Measurements from ENCODE around the gene FARP2. TPM values are rescaled to one million over a fixed set of nuclear protein-coding genes. Genes with fewer than 3 reads are reported as not detected.
"Not testable (repeated sequence)": the region's sequence is repeated elsewhere in the genome, so short reads cannot be mapped to it uniquely, and the experiment has no call there.

FARP2 gene
- total RNA-seq, 1 experiment from 2014 or later = 36.3 TPM

GRCh38 chr2:241393524-241394196 lies 37.6 kb downstream of the FARP2 start:
- in situ Hi-C loops (cut with HindIII; ENCODE audit: low sequenced_read_pairs) = no loop called here
- no peak for DNase-seq (ENCODE audit: low spot score)

GRCh38 chr2:241396809-241397208 lies 40.7 kb downstream of the FARP2 start:
- DNase-seq (ENCODE audit: low spot score); in situ Hi-C loops (cut with HindIII; ENCODE audit: low sequenced_read_pairs): not testable (repeated sequence)

GRCh38 chr2:241399941-241400922 lies 44.1 kb downstream of the FARP2 start:
- DNase-seq (ENCODE audit: low spot score) = peak; percentile 86
- in situ Hi-C loops (cut with HindIII; ENCODE audit: low sequenced_read_pairs) = no loop called here

- in situ Hi-C loops (cut with HindIII; ENCODE audit: low sequenced_read_pairs) = no loop called here
These were observed 52.8 kb downstream of the FARP2 start for GRCh38 chr2:241408849-241409248.

GRCh38 chr2:241410739-241411176 lies 54.7 kb downstream of the FARP2 start:
- in situ Hi-C loops (cut with HindIII; ENCODE audit: low sequenced_read_pairs) = no loop called here

More at GRCh38 chr2:241408849-241409248, 52.8 kb downstream of the FARP2 start:
- no peak for DNase-seq (ENCODE audit: low spot score)

GRCh38 chr2:241412144-241412543 lies 56.1 kb downstream of the FARP2 start:
- in situ Hi-C loops (cut with HindIII; ENCODE audit: low sequenced_read_pairs) = no loop called here
- no peak for DNase-seq (ENCODE audit: low spot score)

More at GRCh38 chr2:241410739-241411176, 54.7 kb downstream of the FARP2 start:
- DNase-seq (ENCODE audit: low spot score) = no peak

- in situ Hi-C loops (cut with HindIII; ENCODE audit: low sequenced_read_pairs); DNase-seq (ENCODE audit: low spot score): not testable (repeated sequence)
These were observed 57.4 kb downstream of the FARP2 start for GRCh38 chr2:241413501-241413900.

GRCh38 chr2:241413929-241414580 lies 58.0 kb downstream of the FARP2 start:
- DNase-seq (ENCODE audit: low spot score) = no peak
- in situ Hi-C loops (cut with HindIII; ENCODE audit: low sequenced_read_pairs) = no loop called here

- in situ Hi-C loops (cut with HindIII; ENCODE audit: low sequenced_read_pairs) = no loop called here
- no peak for DNase-seq (ENCODE audit: low spot score)
These were observed 59.1 kb downstream of the FARP2 start for GRCh38 chr2:241415196-241415595.

GRCh38 chr2:241417626-241418025 lies 61.5 kb downstream of the FARP2 start:
- no peak for DNase-seq (ENCODE audit: low spot score)
- in situ Hi-C loops (cut with HindIII; ENCODE audit: low sequenced_read_pairs) = no loop called here

- no peak for DNase-seq (ENCODE audit: low spot score)
- in situ Hi-C loops (cut with HindIII; ENCODE audit: low sequenced_read_pairs) = no loop called here
These were observed 65.2 kb downstream of the FARP2 start for GRCh38 chr2:241421330-241421729.

- in situ Hi-C loops (cut with HindIII; ENCODE audit: low sequenced_read_pairs) = not testable (repeated sequence)
These were observed 65.9 kb downstream of the FARP2 start for GRCh38 chr2:241421942-241422341.

GRCh38 chr2:241422350-241422749 lies 66.3 kb downstream of the FARP2 start:
- DNase-seq (ENCODE audit: low spot score) = no peak
- in situ Hi-C loops (cut with HindIII; ENCODE audit: low sequenced_read_pairs) = no loop called here

More at GRCh38 chr2:241421942-241422341, 65.9 kb downstream of the FARP2 start:
- not testable (repeated sequence) for DNase-seq (ENCODE audit: low spot score)

- in situ Hi-C loops (cut with HindIII; ENCODE audit: low sequenced_read_pairs) = not testable (repeated sequence)
These were observed 67.4 kb downstream of the FARP2 start for GRCh38 chr2:241423489-241423888.

GRCh38 chr2:241425368-241425767 lies 69.3 kb downstream of the FARP2 start:
- in situ Hi-C loops (cut with HindIII; ENCODE audit: low sequenced_read_pairs) = no loop called here
- no peak for DNase-seq (ENCODE audit: low spot score)

More at GRCh38 chr2:241423489-241423888, 67.4 kb downstream of the FARP2 start:
- DNase-seq (ENCODE audit: low spot score) = not testable (repeated sequence)

GRCh38 chr2:241430178-241430577 lies 74.1 kb downstream of the FARP2 start:
- no peak for DNase-seq (ENCODE audit: low spot score)
- in situ Hi-C loops (cut with HindIII; ENCODE audit: low sequenced_read_pairs) = loop anchor here (5.0 kb wide), 1 partner anchor 52 kb away; no protein-coding TSS in a partner anchor

- in situ Hi-C loops (cut with HindIII; ENCODE audit: low sequenced_read_pairs) = loop anchor here (5.0 kb wide), 1 partner anchor 49 kb away; no protein-coding TSS in a partner anchor
- no peak for DNase-seq (ENCODE audit: low spot score)
These were observed 76.9 kb downstream of the FARP2 start for GRCh38 chr2:241432824-241433448.

GRCh38 chr2:241437179-241437578 lies 81.1 kb downstream of the FARP2 start:
- in situ Hi-C loops (cut with HindIII; ENCODE audit: low sequenced_read_pairs) = no loop called here
- no peak for DNase-seq (ENCODE audit: low spot score)

- in situ Hi-C loops (cut with HindIII; ENCODE audit: low sequenced_read_pairs) = no loop called here
These were observed 85.4 kb downstream of the FARP2 start for GRCh38 chr2:241441492-241441891.

More at GRCh38 chr2:241441492-241441891, 85.4 kb downstream of the FARP2 start:
- no peak for DNase-seq (ENCODE audit: low spot score)

Data from G401 (cell line).